DND-41 (cell line): ENCODE data around the gene ADGRF5.

Source experiments
- EZH2 ChIP-seq: IDR thresholded peaks from 3 replicates; pipeline ENCODE4 v1.6.1; 2012; ENCODE audit warnings: borderline replicate concordance, low read depth, mild to moderate bottlenecking, moderate library complexity, low read length, inconsistent platforms; ENCODE audit not compliant: severe bottlenecking
- TF ChIP-seq, protein P1 (sequence below): IDR thresholded peaks from 2 replicates; pipeline ENCODE4 v1.5.1; 2012; ENCODE audit warnings: borderline replicate concordance, low read length, moderate library complexity, mild to moderate bottlenecking; ENCODE audit not compliant: poor library complexity, severe bottlenecking; ENCODE audit errors: extremely low read depth

DNA sequence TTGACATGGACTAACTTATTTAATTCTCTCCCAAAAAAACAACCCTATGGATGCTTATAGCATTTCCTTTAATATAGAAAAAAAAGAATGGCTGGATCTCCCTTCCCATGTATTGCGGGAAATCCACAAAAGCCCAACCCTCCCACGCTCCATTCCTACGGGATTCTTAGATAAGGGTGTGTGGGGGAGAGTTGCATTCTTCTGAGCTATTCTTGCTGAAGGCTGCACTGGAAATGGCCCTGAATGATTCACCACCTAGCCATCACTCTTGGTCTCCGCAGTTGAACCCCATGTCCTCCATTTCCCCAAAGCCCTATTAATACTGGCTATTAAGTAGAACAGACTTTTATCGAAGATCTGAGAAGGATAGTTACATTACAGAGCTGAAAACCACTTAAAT, 41.9 kb upstream of the ADGRF5 start:
- TF ChIP-seq, protein P1, sequence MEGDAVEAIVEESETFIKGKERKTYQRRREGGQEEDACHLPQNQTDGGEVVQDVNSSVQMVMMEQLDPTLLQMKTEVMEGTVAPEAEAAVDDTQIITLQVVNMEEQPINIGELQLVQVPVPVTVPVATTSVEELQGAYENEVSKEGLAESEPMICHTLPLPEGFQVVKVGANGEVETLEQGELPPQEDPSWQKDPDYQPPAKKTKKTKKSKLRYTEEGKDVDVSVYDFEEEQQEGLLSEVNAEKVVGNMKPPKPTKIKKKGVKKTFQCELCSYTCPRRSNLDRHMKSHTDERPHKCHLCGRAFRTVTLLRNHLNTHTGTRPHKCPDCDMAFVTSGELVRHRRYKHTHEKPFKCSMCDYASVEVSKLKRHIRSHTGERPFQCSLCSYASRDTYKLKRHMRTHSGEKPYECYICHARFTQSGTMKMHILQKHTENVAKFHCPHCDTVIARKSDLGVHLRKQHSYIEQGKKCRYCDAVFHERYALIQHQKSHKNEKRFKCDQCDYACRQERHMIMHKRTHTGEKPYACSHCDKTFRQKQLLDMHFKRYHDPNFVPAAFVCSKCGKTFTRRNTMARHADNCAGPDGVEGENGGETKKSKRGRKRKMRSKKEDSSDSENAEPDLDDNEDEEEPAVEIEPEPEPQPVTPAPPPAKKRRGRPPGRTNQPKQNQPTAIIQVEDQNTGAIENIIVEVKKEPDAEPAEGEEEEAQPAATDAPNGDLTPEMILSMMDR = no peak
- no peak for TF ChIP-seq EZH2
